Suprapubic skin (tissue), 4 donors: ENCODE data around the gene PTPRM.

Source experiments
- POLR2A ChIP-seq, 2 donors: fragments of 450-650 bp; IDR thresholded peaks; one replicate each; pipeline ENCODE4 v1.6.1; 2017; ENCODE audit warnings: antibody characterized with exemption in 2 of 2, mild to moderate bottlenecking in 2 of 2, moderate library complexity in 2 of 2
- POLR2AphosphoS5 ChIP-seq, 3 donors: sonication (generic); formaldehyde crosslinking; IDR thresholded peaks; one replicate each; pipeline ENCODE4 v1.6.1; 2017; ENCODE audit warnings: antibody characterized with exemption in 3 of 3
- TF ChIP-seq, protein P1 (sequence below), 2 donors: fragments of 200-600 bp in 1 of 2; fragments of 450-650 bp in 1 of 2; sonication (generic) in 1 of 2; IDR thresholded peaks; one replicate each; pipeline ENCODE4 v1.5.1; 2016 to 2019; ENCODE audit warnings: antibody characterized with exemption in 2 of 2, mild to moderate bottlenecking in 1 of 2, moderate library complexity in 1 of 2

DNA sequence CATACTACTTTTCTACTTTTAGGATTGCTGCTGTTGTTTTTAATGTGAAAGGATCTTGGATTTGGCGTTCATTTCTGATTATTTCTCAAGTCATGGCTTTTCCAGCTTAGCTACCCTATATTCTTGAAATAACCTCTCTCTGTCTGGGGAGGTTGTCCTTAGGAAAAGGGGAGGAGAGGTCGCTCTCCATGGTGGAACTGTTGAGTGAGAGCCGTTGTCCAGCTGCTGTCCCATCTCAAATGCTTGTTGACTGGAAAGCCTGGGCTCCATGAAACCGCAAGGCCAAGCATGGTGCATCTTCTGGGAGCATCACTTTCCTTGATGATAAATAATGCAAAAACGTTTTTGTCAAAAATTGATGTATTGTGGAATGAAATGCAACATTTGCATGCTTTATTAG lies 563.0 kb downstream of the PTPRM start:
- TF ChIP-seq, protein P1, sequence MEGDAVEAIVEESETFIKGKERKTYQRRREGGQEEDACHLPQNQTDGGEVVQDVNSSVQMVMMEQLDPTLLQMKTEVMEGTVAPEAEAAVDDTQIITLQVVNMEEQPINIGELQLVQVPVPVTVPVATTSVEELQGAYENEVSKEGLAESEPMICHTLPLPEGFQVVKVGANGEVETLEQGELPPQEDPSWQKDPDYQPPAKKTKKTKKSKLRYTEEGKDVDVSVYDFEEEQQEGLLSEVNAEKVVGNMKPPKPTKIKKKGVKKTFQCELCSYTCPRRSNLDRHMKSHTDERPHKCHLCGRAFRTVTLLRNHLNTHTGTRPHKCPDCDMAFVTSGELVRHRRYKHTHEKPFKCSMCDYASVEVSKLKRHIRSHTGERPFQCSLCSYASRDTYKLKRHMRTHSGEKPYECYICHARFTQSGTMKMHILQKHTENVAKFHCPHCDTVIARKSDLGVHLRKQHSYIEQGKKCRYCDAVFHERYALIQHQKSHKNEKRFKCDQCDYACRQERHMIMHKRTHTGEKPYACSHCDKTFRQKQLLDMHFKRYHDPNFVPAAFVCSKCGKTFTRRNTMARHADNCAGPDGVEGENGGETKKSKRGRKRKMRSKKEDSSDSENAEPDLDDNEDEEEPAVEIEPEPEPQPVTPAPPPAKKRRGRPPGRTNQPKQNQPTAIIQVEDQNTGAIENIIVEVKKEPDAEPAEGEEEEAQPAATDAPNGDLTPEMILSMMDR (IDR thresholded peaks at IDR 0.05): no peak
- TF ChIP-seq POLR2A (IDR thresholded peaks at IDR 0.05): no peak
- no peak for TF ChIP-seq POLR2AphosphoS5 (IDR thresholded peaks at IDR 0.05)
